Fibroblast of the aortic adventitia (primary cell): Measurements from ENCODE around the gene GALNT12. TPM values are rescaled to one million over a fixed set of nuclear protein-coding genes. Genes with fewer than 3 reads are reported as not detected.
A peak's percentile ranks its signal among the peaks of the same experiment; 100 is the strongest.

ENCODE experiments used
- DNase-seq: peaks from one replicate; pipeline ENCODE4 v3.0.0-alpha.2; 2010; ENCODE audit warnings: low read depth
- H3K4me3 ChIP-seq: 2 replicates; pipeline ENCODE4 v1.5.1; 2011; ENCODE audit warnings: low read depth, mild to moderate bottlenecking, control low read depth, low read length, moderate library complexity
- CTCF ChIP-seq: IDR thresholded peaks from 2 replicates; pipeline ENCODE4 v1.5.1; 2011; ENCODE audit warnings: mild to moderate bottlenecking, low read length, control low read depth, inconsistent platforms; ENCODE audit not compliant: insufficient read depth
- total RNA-seq: library from RNA; depleted of rRNA; stranded (reverse); fragments of >200 nt; gene quantifications from 2 replicates; pipeline ENCODE4 v1.2.3, GENCODE V29; 2012; ENCODE audit warnings: low replicate concordance

Gene GALNT12
- total RNA-seq, 1 donor, result 24.9 TPM

DNA sequence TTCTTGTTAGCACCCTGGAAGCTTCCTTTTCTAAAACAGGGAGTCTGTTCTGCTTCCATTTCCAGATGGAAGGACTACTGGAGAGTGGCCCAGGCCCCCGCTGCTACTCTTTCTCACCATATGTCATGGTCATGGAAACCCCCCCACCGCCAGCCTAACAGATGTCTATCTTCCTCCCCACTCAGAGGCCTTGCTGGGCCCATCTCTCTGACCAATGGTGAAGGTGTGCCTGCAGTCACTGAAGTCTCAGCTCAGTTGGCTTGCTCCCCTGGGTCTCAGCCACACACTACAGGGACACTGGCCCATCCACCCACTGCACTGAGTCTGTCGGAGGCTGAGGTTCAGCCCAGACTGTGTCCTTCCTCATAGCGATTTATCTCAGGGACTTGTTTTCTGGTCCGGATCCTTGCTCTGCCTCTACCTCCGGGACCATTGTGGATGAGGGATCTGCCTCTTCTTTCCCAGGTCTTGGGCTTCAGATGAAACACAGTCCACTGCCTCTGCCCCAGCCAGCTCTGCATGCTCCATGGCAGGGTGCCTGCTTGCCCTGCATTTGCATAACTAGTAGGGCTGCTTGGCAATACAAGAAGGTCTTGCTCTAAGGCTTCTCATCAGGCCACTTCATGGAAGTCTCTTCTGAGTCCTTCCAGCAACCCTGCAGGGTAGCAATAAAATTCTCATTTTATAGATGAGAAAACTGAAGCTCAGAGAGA lies 30.8 kb downstream of the GALNT12 start:
- H3K4me3 ChIP-seq, result no peak overlapping the region
- no peak for DNase-seq
- TF ChIP-seq CTCF, result no peak

DNA sequence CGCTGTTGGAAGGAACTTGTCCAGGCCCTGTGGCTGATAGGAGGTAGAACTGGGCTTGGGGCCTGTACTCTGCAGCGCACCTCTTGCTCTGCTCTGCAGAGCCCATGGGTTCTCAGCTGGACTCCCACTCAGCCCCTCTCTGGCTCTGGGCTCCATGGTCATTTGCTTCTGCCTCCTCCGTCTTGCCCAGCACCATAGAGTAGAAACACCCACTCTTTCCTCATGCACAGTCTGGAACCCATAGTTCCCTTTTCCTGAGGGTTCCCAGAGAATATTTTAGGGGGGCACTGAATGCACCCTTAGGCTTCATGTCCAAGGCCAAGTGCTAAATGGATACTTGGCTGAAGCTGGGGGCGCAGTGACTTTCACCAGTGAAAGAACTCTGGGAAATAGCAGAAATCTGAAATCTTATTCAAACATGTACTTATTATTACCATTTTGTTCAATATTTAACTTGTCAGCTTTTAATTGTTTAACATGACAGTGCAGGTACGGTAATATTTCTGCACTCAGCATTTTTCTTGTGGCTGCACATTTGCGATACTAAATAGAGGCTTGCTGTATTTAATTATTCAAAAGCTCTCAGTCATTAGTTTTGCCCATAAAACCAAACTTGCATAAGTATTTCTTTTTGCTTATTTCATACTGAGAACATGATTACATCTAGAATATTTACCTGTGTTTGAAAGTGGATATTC lies 31.5 kb downstream of the GALNT12 start:
- H3K4me3 ChIP-seq, result no peak overlapping the region
- no peak for TF ChIP-seq CTCF

GRCh38 chr9:98839724-98840123 lies 32.3 kb downstream of the GALNT12 start:
- no peak for TF ChIP-seq CTCF
- no peak overlapping the region for H3K4me3 ChIP-seq

More for the DNA sequence above, 31.5 kb downstream of the GALNT12 start:
- no peak for DNase-seq

DNA sequence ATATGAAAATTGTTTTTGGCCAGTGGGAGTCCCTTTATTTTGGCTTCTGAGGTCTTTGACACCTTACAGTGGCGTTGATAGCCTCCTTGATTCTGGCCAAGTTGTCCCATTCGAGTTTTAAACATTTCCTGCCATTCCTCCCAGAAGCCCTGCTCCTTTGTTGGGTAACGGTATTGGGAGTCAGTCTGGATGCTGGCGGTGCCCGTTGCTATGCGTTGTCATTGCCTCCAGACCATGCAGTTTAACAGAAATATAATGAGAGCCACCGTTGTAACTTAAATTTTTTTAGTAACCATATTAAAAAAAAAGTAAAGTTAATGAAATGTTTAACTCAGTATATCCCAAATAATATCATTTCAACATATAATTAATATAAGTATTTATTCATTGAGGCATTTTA lies 35.0 kb downstream of the GALNT12 start:
- no peak for TF ChIP-seq CTCF
- DNase-seq, result no peak

More at GRCh38 chr9:98839724-98840123, 32.3 kb downstream of the GALNT12 start:
- DNase-seq, result no peak

DNA sequence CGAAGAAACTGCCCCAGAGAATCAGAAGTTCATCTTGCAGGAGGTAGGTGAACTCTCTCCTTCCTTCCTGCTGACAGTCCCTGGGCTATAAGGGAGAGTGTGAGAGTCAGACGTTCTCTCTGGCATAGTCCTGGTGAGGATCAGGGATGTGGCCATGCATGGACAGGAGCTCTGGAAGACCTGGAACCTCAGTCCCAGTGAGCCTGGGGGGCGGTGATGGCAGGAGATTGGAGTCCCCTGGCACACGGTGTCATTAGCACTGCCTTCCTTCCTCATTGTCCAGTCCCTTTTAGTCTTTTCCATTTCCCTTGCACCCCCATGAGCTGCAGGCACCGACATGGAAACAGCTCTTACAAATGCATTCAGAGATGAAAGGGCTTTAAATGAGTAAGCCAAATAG lies 38.6 kb downstream of the GALNT12 start:
- DNase-seq, result no peak
- no peak overlapping the region for H3K4me3 ChIP-seq
- no peak for TF ChIP-seq CTCF

More for the DNA sequence above, 35.0 kb downstream of the GALNT12 start:
- no peak overlapping the region for H3K4me3 ChIP-seq

DNA sequence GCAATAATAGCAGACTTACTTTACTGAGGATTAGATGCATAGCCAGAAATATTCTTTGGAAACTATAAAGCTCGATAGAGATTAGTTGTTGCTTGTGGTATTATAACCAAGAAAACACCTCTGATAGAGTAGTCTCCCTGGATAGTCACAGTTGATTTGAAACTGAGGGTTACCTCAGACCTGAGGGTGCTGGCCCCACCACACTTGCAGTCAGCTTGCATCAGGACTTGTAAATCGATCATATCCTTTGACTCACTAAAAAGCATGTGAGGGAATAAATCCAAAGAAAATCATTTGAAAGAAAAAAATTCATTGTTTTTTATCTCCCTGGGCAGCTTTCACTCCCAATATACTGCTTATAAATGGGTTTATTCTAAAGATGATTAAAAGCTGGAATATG lies 39.4 kb downstream of the GALNT12 start:
- peak; percentile 41 for DNase-seq
- TF ChIP-seq CTCF, result no peak
- H3K4me3 ChIP-seq, result no peak overlapping the region
